Testis (tissue), 3 donors: ENCODE measurements around the gene SHLD1. TPM values are rescaled to one million over a fixed set of nuclear protein-coding genes. Genes with fewer than 3 reads are reported as not detected.

Experiments
- DNase-seq: peaks from one replicate; pipeline ENCODE4 v3.0.0-alpha.2; 2019
- H3K27ac ChIP-seq, 2 donors: fragments of 200-600 bp; sonication (generic); one replicate each; pipeline ENCODE4 v1.5.1; 2019
- H3K27me3 ChIP-seq: fragments of 200-600 bp; sonication (generic); one replicate; pipeline ENCODE4 v1.5.1; 2019
- H3K36me3 ChIP-seq: fragments of 200-600 bp; sonication (generic); one replicate; pipeline ENCODE4 v1.5.1; 2017; ENCODE audit warnings: low read depth; ENCODE audit errors: missing control alignments
- H3K4me1 ChIP-seq: fragments of 200-600 bp; sonication (generic); one replicate; pipeline ENCODE4 v1.5.1; 2019
- H3K4me3 ChIP-seq, 2 donors: fragments of 200-600 bp; sonication (generic); one replicate each; pipeline ENCODE4 v1.5.1; 2017 to 2019
- H3K9me3 ChIP-seq: fragments of 200-600 bp; sonication (generic); one replicate; pipeline ENCODE4 v1.5.1; 2017
- CTCF ChIP-seq, 3 experiments: fragments of 450-650 bp in 2 of 3; fragments of 200-600 bp in 1 of 3; sonication (generic) in 1 of 3; IDR thresholded peaks; one replicate each; pipeline ENCODE4 v1.5.1; 2016 to 2019; ENCODE audit warnings: antibody characterized with exemption in 3 of 3, mild to moderate bottlenecking in 2 of 3, moderate library complexity in 1 of 3
- POLR2A ChIP-seq: fragments of 450-650 bp; IDR thresholded peaks from one replicate; pipeline ENCODE4 v1.6.1; 2017; ENCODE audit warnings: antibody characterized with exemption, mild to moderate bottlenecking, moderate library complexity
- WGBS, 2 donors: methylation state at CpG; one replicate each; pipeline ENCODE4 v1.1.5; 2018; 5-methylcytosine and 5-hydroxymethylcytosine counted together
- intact Hi-C: fragments of 100-400 bp; cut with DNase I; formaldehyde crosslinking; loops from one replicate; pipeline ENCODE4 v1.15.1; 2023; ENCODE audit warnings: low total_unique reads
- polyA plus RNA-seq: library from polyadenylated mRNA; stranded (reverse); fragments of 350-450 nt; fragmentation: Illumina TruSeq; extraction: RNeasy Lipid Tissue Mini Kit (QIAGEN cat#74804); gene quantifications from one replicate; pipeline ENCODE4 v1.2.3, GENCODE V29; 2014; ENCODE audit warnings: low read depth, low replicate concordance; ENCODE audit not compliant: insufficient read depth
- small RNA-seq, 2 donors: library from RNA; depleted of rRNA; stranded (forward); fragments of <200 nt; gene quantifications; one replicate each; pipeline ENCODE3, GENCODE V24; 2016
- total RNA-seq, 2 donors: library from RNA; depleted of rRNA; stranded (reverse); fragments of >200 nt; gene quantifications; one replicate each; pipeline ENCODE4 v1.2.3, GENCODE V29; 2016

The SHLD1 gene
- total and polyA plus RNA-seq, 3 donors from 2014 or later: 2.2 to 6.0 (median 5.4) TPM

GRCh38 chr20:5913166-5913565, 163.0 kb downstream of the SHLD1 start:
- TF ChIP-seq CTCF (IDR thresholded peaks at IDR 0.05): no peak
- no peak for TF ChIP-seq POLR2A
- WGBS, 2 donors: 89 to 90% methylated on average over 2 of the region's 2 CpGs
- no peak overlapping the region for H3K4me3 ChIP-seq
- no peaks in the 10 kb centered on the region for H3K9me3 ChIP-seq
- intact Hi-C loops: no loop called here
- no peak for DNase-seq
- no peaks in the 10 kb centered on the region for H3K27me3 ChIP-seq
- no peaks in the 10 kb centered on the region for H3K36me3 ChIP-seq
- H3K27ac ChIP-seq: no peak overlapping the region
- H3K4me1 ChIP-seq: no peaks in the 10 kb centered on the region

Small RNA genes within 50 kb of the gene (small RNA-seq; reads per million reads assigned to genes)
- 0 reads per million in 2 donors for gene RNU1-55P

Other genes starting within 250 kb of the SHLD1 start
- 10 to 100 TPM; 20.6 to 30.3 TPM for gene GPCPD1, start 139.4 kb upstream of the SHLD1 start, total RNA-seq
- gene GPCPD1, start 139.4 kb upstream of the SHLD1 start, polyA plus RNA-seq: 40.2 TPM
- 10 to 100 TPM; 18.5 to 23.3 TPM for gene CHGB, start 161.1 kb downstream of the SHLD1 start, total RNA-seq
- 25.7 TPM for gene CHGB, start 161.1 kb downstream of the SHLD1 start, polyA plus RNA-seq
- 10 to 100 TPM; 24.0 to 25.1 TPM for gene TRMT6, start 200.1 kb downstream of the SHLD1 start, total RNA-seq
- gene TRMT6, start 200.1 kb downstream of the SHLD1 start, polyA plus RNA-seq: 21.4 TPM
- 10 to 100 TPM; 19.9 to 25.4 TPM for gene MCM8, start 200.3 kb downstream of the SHLD1 start, total RNA-seq
- gene MCM8, start 200.3 kb downstream of the SHLD1 start, polyA plus RNA-seq: 20.3 TPM